ENCODE data around the gene ANXA7. TPM values are rescaled to one million over a fixed set of nuclear protein-coding genes. Genes with fewer than 3 reads are reported as not detected.
A peak's percentile ranks its signal among the peaks of the same experiment; 100 is the strongest.

ANXA7 gene
- total and polyA plus RNA-seq, 7 donors = 69.0 to 205 (median 136) TPM

DNA sequence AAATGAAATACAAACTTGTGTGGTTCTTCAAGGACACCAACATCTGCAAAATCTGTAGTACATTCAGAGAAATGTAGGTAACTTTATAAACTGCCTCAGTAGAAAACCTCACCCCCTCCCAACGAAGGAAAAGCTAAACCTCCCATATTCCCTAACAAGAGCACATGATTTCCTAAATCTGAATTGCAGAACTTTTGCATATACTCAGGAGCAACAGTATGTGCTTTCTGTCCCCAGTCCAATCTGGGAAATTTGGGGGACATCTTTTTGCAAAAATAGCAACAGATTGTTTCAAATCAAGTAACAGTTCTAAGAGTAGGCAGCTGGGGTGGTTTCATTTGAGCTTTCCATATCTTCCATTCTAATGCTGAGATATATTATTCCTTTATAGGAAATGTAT, 35.3 kb upstream of the ANXA7 start:
- H3K27me3 ChIP-seq (ENCODE audit: insufficient read depth in 3 of 3, low read length in 2 of 3) = no peaks in the 10 kb centered on the region
- no peaks in the 10 kb centered on the region for H3K9me3 ChIP-seq
- DNase-seq (no peak), ATAC-seq (no peak)
- WGBS, 3 donors = 76 to 85% (median 76%) methylated on average over 1 of the region's 1 CpG
- H3K36me3 ChIP-seq (ENCODE audit: insufficient read depth in 1 of 2, low read depth in 1 of 2) = peaks cover 3 to 59% of the 10 kb centered on the region in 2 donors
- intact Hi-C loops (cut with DNase I) = no loop called here
- H3K4me3 ChIP-seq = no peak overlapping the region
- peaks cover 1% of the 10 kb centered on the region for H3K4me1 ChIP-seq
- no peak overlapping the region for H3K27ac ChIP-seq
- TF ChIP-seq CTCF (IDR thresholded peaks at IDR 0.05) = no peak

GRCh38 chr10:73448384-73448783, 34.5 kb upstream of the ANXA7 start:
- WGBS, 3 donors = 80 to 87% (median 82%) methylated on average over 1 of the region's 1 CpG
- ATAC-seq (peak in 2 of 4 donors; percentile 53 to 64), DNase-seq (no peak)
- Histone ChIP-seq H3K4me1 (peaks cover 9% of the 10 kb centered on the region), H3K27ac (no peak overlapping the region), H3K9me3 (no peaks in the 10 kb centered on the region), H3K36me3 (ENCODE audit: insufficient read depth in 1 of 2, low read depth in 1 of 2) (peaks cover 3 to 56% of the 10 kb centered on the region in 2 donors), H3K27me3 (ENCODE audit: insufficient read depth in 3 of 3, low read length in 2 of 3) (no peaks in the 10 kb centered on the region), H3K4me3 (no peak overlapping the region)
- intact Hi-C loops (cut with DNase I) = no loop called here
- no peak for TF ChIP-seq CTCF (IDR thresholded peaks at IDR 0.05)

GRCh38 chr10:73446926-73447325, 33.1 kb upstream of the ANXA7 start:
- no peak overlapping the region for H3K4me3 ChIP-seq
- H3K4me1 ChIP-seq = peaks cover 21% of the 10 kb centered on the region
- ATAC-seq (no peak), DNase-seq (no peak)
- no peak for TF ChIP-seq CTCF (IDR thresholded peaks at IDR 0.05)
- intact Hi-C loops (cut with DNase I) = loop anchor here in 1 of 2 donors (2.0 kb wide), 1 partner anchor 16 kb away; no protein-coding TSS in a partner anchor
- H3K36me3 ChIP-seq (ENCODE audit: insufficient read depth in 1 of 2, low read depth in 1 of 2) = peaks cover 3 to 42% of the 10 kb centered on the region in 2 donors
- no peaks in the 10 kb centered on the region for H3K9me3 ChIP-seq
- H3K27me3 ChIP-seq (ENCODE audit: insufficient read depth in 3 of 3, low read length in 2 of 3) = no peaks in the 10 kb centered on the region
- no peak overlapping the region for H3K27ac ChIP-seq

DNA sequence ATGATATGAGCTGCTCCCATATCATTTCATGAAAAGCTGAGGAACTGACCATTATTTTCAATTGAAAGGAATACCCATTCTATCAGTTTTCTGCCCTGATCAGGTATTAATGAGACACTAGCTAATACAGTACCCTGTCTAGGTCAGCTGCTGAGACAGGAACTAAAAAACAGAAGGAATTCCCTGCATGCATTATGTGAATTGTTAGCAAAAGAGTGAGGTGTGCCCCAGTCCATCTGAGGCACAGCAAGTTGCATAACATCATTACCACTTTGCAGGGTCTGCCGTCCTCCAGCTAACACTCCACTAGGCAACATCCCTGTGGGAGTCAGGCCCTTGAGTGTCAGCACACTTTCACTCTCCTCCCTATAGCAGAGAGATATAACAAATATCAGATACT, 30.6 kb upstream of the ANXA7 start:
- H3K27ac ChIP-seq = peak overlapping the region; percentile 76
- TF ChIP-seq CTCF (IDR thresholded peaks at IDR 0.05) = no peak
- WGBS, 3 donors = 70 to 93% (median 70%) methylated on average over 1 of the region's 1 CpG
- H3K27me3 ChIP-seq (ENCODE audit: insufficient read depth in 3 of 3, low read length in 2 of 3) = no peaks in the 10 kb centered on the region
- H3K4me1 ChIP-seq = peaks cover 29% of the 10 kb centered on the region
- ATAC-seq (no peak), DNase-seq (no peak)
- no peak overlapping the region for H3K4me3 ChIP-seq
- H3K9me3 ChIP-seq = no peaks in the 10 kb centered on the region
- intact Hi-C loops (cut with DNase I) = no loop called here
- peaks cover 3 to 46% of the 10 kb centered on the region in 2 donors for H3K36me3 ChIP-seq (ENCODE audit: insufficient read depth in 1 of 2, low read depth in 1 of 2)

DNA sequence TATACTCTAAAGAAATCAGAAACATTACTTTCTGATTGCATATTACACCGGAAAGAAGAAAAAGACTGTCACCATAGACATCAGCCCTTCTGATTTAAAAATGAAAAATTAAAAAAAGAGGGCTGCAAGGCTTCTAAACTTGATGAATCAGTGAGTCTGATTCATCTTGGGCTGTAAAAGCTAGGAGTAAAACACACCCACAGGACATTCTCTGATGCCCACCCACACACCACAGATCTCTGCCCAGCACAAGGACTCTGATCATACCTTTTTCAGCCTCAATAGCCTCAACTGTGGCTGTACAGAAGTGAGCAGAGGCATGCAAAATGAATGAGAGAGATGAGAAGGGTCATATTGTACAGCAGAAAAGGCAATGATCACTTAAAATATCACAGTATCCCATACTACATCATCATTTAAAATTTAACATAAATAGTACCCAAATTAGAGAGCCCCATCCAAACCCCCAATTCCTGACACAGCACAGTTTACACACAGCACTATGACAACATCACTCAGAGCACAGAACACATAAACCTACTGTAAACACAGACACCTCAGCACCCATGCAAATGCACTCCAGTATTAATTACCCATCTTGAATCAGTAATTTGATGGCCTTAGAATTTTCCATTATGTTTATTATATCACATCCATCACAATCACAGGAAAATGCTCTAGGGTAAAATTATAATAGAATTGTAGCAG, 25.9 kb upstream of the ANXA7 start:
- 86 to 92% (median 87%) methylated on average over 1 of the region's 1 CpG for WGBS, 3 donors
- Histone ChIP-seq H3K4me3 (no peak overlapping the region), H3K27ac (peak overlapping the region; percentile 23), H3K36me3 (ENCODE audit: insufficient read depth in 1 of 2, low read depth in 1 of 2) (peaks cover 5 to 49% of the 10 kb centered on the region in 2 donors), H3K4me1 (peaks cover 30% of the 10 kb centered on the region), H3K27me3 (ENCODE audit: insufficient read depth in 3 of 3, low read length in 2 of 3) (no peaks in the 10 kb centered on the region), H3K9me3 (no peaks in the 10 kb centered on the region)
- no peak for TF ChIP-seq CTCF (IDR thresholded peaks at IDR 0.05)
- DNase-seq (no peak), ATAC-seq (no peak)
- intact Hi-C loops (cut with DNase I) = no loop called here

Measured in psoas muscle (tissue), 8 donors.